ENCODE data around the gene PODXL. TPM values are rescaled to one million over a fixed set of nuclear protein-coding genes. Genes with fewer than 3 reads are reported as not detected.
"Not testable (repeated sequence)": the region's sequence is repeated elsewhere in the genome, so short reads cannot be mapped to it uniquely, and the experiment has no call there.

PODXL gene
- total RNA-seq, 6 donors from 2014 or later, result 57.0 to 108 (median 96.6) TPM

DNA sequence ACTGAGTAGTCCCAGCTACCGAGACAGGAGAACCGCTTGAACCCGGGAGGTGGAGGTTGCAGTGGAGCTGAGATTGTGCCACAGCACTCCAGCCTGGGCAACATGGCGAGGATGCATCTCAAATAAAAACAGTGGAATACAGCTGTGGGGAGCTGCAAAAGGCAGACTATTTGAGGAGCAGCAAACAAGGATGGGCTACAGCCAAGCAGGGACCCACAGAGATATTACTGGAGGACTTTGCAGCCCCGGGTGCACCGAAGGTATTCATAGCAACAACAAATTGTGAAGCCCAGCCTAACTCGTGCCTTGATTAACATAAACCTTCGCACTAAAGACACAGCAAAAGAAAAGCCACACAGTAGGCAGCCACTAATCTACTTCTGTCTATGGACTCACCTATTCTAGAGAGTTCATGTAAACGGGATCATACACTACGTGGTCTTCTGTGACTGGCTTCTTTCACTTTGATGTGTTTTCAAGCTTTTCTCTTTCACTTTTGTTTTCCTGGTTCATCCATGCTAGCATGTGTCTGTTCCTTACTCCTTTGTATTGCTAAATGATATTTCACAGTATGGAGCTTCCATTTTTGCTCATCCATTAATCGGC is 34.0 kb downstream of the PODXL start:
- DNase-seq (no peak), ATAC-seq (ENCODE audit: low FRiP score in 2 of 2) (no peak)
- no peak for TF ChIP-seq EP300 (IDR thresholded peaks at IDR 0.05)
- TF ChIP-seq, protein P1, sequence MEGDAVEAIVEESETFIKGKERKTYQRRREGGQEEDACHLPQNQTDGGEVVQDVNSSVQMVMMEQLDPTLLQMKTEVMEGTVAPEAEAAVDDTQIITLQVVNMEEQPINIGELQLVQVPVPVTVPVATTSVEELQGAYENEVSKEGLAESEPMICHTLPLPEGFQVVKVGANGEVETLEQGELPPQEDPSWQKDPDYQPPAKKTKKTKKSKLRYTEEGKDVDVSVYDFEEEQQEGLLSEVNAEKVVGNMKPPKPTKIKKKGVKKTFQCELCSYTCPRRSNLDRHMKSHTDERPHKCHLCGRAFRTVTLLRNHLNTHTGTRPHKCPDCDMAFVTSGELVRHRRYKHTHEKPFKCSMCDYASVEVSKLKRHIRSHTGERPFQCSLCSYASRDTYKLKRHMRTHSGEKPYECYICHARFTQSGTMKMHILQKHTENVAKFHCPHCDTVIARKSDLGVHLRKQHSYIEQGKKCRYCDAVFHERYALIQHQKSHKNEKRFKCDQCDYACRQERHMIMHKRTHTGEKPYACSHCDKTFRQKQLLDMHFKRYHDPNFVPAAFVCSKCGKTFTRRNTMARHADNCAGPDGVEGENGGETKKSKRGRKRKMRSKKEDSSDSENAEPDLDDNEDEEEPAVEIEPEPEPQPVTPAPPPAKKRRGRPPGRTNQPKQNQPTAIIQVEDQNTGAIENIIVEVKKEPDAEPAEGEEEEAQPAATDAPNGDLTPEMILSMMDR (IDR thresholded peaks at IDR 0.05), result no peak
- no peak for TF ChIP-seq POLR2A (IDR thresholded peaks at IDR 0.05)
- TF ChIP-seq POLR2AphosphoS5 (IDR thresholded peaks at IDR 0.05), result no peak
- H3K27me3 ChIP-seq, result no peaks in the 10 kb centered on the region
- 57 to 61% methylated on average over 11 of the region's 11 CpGs for WGBS, 2 donors
- peaks cover 10 to 30% (median 21%) of the 10 kb centered on the region in 4 donors for H3K4me1 ChIP-seq
- H3K36me3 ChIP-seq, result no peaks in the 10 kb centered on the region
- H3K9me3 ChIP-seq, result no peaks in the 10 kb centered on the region
- peak overlapping the region; percentile 75 to 79 (median 76) for H3K27ac ChIP-seq
- H3K4me3 ChIP-seq, result peak overlapping the region in 2 of 4 donors; percentile 7 to 26

DNA sequence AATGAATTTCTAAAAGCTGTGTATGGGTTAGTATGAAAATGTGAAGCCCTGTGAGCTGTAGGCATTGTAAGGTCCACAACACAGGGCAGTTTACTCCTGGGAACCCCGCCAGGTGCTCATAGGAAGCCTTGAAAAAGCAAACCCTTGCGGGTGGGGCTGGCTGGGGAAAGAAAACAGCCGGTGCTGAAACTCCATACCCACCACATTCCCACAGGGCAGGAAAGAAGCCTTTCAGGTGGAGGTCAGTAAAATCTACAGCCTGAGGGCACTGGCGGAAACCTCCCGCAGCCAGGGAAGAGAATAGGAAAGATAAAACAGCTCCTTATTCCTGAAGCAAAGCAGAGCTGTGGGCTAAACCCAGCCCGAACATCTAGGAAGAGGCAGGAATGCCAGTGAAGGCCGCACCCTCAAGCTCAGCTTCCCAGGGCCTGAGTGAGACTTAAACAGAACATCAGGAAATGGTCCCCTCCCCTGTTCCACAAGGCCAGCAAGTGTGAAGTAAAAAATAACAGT is 34.7 kb downstream of the PODXL start:
- DNase-seq (peak in 1 of 2 donors; percentile 82), ATAC-seq (ENCODE audit: low FRiP score in 2 of 2) (peak; percentile 61 to 84)
- Histone ChIP-seq H3K4me1 (peaks cover 8 to 30% (median 21%) of the 10 kb centered on the region in 4 donors), H3K27ac (peak overlapping the region; percentile 75 to 79 (median 76)), H3K9me3 (no peaks in the 10 kb centered on the region), H3K36me3 (no peaks in the 10 kb centered on the region), H3K27me3 (no peaks in the 10 kb centered on the region), H3K4me3 (peak overlapping the region in 2 of 4 donors; percentile 22 to 26)
- no peak for TF ChIP-seq POLR2A (IDR thresholded peaks at IDR 0.05)
- peak in 1 of 4 donors; percentile 26 for TF ChIP-seq EP300 (IDR thresholded peaks at IDR 0.05)
- TF ChIP-seq, protein P1 (IDR thresholded peaks at IDR 0.05), result no peak
- TF ChIP-seq POLR2AphosphoS5 (IDR thresholded peaks at IDR 0.05), result peak in 1 of 2 donors; percentile 63
- WGBS, 2 donors, result 35 to 48% methylated on average over 7 of the region's 7 CpGs

DNA sequence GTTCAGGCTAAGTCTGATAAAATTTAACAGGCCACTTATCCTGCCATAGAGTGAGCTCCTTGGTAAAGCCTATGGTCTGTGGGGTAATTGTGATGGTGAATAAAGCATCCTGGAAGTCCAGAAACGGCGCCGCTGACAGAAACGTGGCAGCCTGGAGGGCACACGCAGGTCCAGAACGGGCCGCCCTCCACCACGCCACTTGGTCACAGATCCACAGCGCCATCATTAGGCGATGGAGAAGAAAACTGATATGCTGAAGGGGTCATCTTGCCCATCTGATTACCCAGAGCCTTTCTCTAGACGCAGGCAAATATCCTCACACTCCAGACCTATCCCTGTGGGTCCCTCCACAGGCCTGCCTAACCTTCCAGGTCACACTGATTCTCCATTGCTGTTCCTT is 37.8 kb downstream of the PODXL start:
- Histone ChIP-seq H3K9me3 (no peaks in the 10 kb centered on the region), H3K36me3 (no peaks in the 10 kb centered on the region), H3K4me1 (peaks cover 17 to 35% (median 26%) of the 10 kb centered on the region in 4 donors), H3K27ac (peak overlapping the region; percentile 5 to 79 (median 63)), H3K27me3 (no peaks in the 10 kb centered on the region), H3K4me3 (no peak overlapping the region)
- WGBS, 2 donors, result 83 to 84% methylated on average over 5 to 11 of the region's 11 CpGs
- no peak for DNase-seq
- ATAC-seq (ENCODE audit: low FRiP score in 2 of 2), result no peak
- TF ChIP-seq EP300 (IDR thresholded peaks at IDR 0.05) (no peak), POLR2AphosphoS5 (IDR thresholded peaks at IDR 0.05) (no peak), POLR2A (IDR thresholded peaks at IDR 0.05) (no peak)
- TF ChIP-seq, protein P1 (IDR thresholded peaks at IDR 0.05), result no peak

DNA sequence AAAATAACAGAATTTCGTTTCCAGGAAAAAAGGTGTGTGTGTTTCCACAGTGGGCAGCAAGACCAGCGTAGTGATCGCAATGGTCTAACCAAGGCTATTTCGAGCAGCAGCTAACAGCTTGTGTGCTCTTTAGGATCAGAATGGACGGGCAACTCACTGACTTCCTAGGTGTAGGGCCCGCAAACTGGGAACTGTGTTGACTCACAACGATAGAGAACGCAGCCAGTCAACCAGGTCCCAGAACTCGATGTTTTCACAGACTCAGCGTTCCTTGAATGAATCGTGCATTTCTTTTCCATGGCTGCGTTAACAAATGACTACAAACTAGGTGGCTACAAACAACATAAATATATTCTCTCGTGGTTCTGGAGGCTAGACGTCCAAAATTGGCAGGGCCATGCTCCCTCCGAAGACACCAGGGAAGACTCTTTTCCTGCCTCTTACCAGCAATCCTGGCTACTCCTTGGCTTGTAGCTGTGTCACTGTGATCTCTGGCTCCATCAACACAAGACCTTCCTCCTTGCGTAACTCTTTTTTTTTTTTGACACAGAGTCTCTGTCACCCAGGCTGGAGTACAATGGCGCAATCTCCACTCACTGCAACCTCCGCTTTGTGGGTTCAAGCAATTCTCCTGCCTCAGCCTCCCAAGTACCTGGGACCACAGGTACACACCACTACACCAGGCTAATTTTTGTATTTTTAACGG is 39.1 kb downstream of the PODXL start:
- H3K27me3 ChIP-seq, result no peaks in the 10 kb centered on the region
- ATAC-seq (ENCODE audit: low FRiP score in 2 of 2) (no peak), DNase-seq (no peak)
- 87 to 91% methylated on average over 19 of the region's 19 CpGs for WGBS, 2 donors
- H3K36me3 ChIP-seq, result no peaks in the 10 kb centered on the region
- TF ChIP-seq POLR2AphosphoS5 (IDR thresholded peaks at IDR 0.05) (no peak), EP300 (IDR thresholded peaks at IDR 0.05) (no peak), POLR2A (IDR thresholded peaks at IDR 0.05) (no peak)
- TF ChIP-seq, protein P1 (IDR thresholded peaks at IDR 0.05), result no peak
- peaks cover 18 to 39% (median 33%) of the 10 kb centered on the region in 4 donors for H3K4me1 ChIP-seq
- H3K27ac ChIP-seq, result peak overlapping the region in 1 of 4 donors; percentile 79
- no peaks in the 10 kb centered on the region for H3K9me3 ChIP-seq
- no peak overlapping the region for H3K4me3 ChIP-seq

DNA sequence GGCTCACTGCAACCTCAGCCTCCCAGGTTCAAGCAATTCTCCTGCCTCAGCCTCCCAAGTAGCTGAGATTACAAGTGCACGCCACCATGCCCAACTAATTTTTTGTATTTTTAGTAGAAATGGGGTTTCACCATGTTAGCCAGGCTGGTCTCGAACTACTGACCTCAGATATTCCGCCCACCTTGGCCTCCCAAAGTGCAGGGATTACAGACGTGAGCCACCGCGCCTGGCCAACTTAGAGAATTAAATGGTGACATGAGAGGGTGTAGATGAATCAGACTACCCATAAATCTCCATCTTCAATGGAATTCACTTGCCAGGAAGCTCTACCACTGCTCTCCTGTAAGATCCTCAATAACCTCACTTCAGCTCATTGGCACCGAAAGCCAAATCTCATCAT is 41.0 kb downstream of the PODXL start:
- not testable (repeated sequence) for H3K9me3 ChIP-seq; ATAC-seq (ENCODE audit: low FRiP score in 2 of 2); DNase-seq; H3K36me3 ChIP-seq; H3K27me3 ChIP-seq; H3K4me3 ChIP-seq; H3K27ac ChIP-seq
- H3K4me1 ChIP-seq, result peaks cover 24 to 35% (median 27%) of the 10 kb centered on the region in 4 donors
- 91 to 95% methylated on average over 7 of the region's 7 CpGs for WGBS, 2 donors

All from upper lobe of left lung (tissue), 6 donors.